DND-41 (cell line): ENCODE data around the gene BBS9.

Source experiments
- EZH2 ChIP-seq: IDR thresholded peaks from 3 replicates; pipeline ENCODE4 v1.6.1; 2012; ENCODE audit warnings: borderline replicate concordance, low read depth, mild to moderate bottlenecking, moderate library complexity, low read length, inconsistent platforms; ENCODE audit not compliant: severe bottlenecking
- TF ChIP-seq, protein P1 (sequence below): IDR thresholded peaks from 2 replicates; pipeline ENCODE4 v1.5.1; 2012; ENCODE audit warnings: borderline replicate concordance, low read length, moderate library complexity, mild to moderate bottlenecking; ENCODE audit not compliant: poor library complexity, severe bottlenecking; ENCODE audit errors: extremely low read depth

- TF ChIP-seq, protein P1, sequence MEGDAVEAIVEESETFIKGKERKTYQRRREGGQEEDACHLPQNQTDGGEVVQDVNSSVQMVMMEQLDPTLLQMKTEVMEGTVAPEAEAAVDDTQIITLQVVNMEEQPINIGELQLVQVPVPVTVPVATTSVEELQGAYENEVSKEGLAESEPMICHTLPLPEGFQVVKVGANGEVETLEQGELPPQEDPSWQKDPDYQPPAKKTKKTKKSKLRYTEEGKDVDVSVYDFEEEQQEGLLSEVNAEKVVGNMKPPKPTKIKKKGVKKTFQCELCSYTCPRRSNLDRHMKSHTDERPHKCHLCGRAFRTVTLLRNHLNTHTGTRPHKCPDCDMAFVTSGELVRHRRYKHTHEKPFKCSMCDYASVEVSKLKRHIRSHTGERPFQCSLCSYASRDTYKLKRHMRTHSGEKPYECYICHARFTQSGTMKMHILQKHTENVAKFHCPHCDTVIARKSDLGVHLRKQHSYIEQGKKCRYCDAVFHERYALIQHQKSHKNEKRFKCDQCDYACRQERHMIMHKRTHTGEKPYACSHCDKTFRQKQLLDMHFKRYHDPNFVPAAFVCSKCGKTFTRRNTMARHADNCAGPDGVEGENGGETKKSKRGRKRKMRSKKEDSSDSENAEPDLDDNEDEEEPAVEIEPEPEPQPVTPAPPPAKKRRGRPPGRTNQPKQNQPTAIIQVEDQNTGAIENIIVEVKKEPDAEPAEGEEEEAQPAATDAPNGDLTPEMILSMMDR, result no peak
- TF ChIP-seq EZH2, result no peak
Measured at GRCh38 chr7:33612442-33612841, 483.1 kb downstream of the BBS9 start.
